ENCODE measurements around the gene VNN1. TPM values are rescaled to one million over a fixed set of nuclear protein-coding genes. Genes with fewer than 3 reads are reported as not detected.
"Not testable (repeated sequence)": the region's sequence is repeated elsewhere in the genome, so short reads cannot be mapped to it uniquely, and the experiment has no call there.

The VNN1 gene
- total RNA-seq, 1 donor from 2014 or later, result not detected

DNA sequence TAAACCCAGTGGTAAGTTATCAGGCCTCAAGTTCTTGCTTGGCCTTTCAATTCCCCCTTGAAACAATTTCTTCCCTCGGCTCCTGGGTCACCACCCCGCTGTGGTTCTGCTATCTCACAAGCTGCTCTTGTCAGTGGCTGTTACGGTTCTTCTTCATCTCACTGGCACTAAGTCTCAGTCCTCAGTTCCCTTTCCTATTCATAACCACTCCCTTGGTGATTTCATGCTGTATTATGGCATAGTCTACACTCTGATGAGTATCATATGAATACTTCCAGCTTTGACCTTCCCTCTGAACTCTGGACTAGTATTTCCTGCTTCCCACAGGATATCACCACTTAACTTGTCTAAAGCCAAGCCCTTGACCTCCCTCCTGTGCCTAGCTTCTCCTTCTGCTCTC lies 62.8 kb downstream of the VNN1 start:
- Mint-ChIP-seq H3K4me1 (ENCODE audit: unreplicated experiment) (peaks cover 6% of the 10 kb centered on the region), H3K27me3 (ENCODE audit: unreplicated experiment) (peaks cover 29% of the 10 kb centered on the region), H3K36me3 (ENCODE audit: unreplicated experiment) (no peaks in the 10 kb centered on the region), H3K27ac (ENCODE audit: unreplicated experiment) (no peak overlapping the region), H3K9me3 (ENCODE audit: unreplicated experiment) (no peaks in the 10 kb centered on the region), H3K4me3 (ENCODE audit: unreplicated experiment) (no peak overlapping the region)
- TF ChIP-seq, protein P1, sequence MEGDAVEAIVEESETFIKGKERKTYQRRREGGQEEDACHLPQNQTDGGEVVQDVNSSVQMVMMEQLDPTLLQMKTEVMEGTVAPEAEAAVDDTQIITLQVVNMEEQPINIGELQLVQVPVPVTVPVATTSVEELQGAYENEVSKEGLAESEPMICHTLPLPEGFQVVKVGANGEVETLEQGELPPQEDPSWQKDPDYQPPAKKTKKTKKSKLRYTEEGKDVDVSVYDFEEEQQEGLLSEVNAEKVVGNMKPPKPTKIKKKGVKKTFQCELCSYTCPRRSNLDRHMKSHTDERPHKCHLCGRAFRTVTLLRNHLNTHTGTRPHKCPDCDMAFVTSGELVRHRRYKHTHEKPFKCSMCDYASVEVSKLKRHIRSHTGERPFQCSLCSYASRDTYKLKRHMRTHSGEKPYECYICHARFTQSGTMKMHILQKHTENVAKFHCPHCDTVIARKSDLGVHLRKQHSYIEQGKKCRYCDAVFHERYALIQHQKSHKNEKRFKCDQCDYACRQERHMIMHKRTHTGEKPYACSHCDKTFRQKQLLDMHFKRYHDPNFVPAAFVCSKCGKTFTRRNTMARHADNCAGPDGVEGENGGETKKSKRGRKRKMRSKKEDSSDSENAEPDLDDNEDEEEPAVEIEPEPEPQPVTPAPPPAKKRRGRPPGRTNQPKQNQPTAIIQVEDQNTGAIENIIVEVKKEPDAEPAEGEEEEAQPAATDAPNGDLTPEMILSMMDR (IDR thresholded peaks at IDR 0.05), result no peak
- DNase-seq (ENCODE audit: extremely low spot score, unreplicated experiment), result no peak

DNA sequence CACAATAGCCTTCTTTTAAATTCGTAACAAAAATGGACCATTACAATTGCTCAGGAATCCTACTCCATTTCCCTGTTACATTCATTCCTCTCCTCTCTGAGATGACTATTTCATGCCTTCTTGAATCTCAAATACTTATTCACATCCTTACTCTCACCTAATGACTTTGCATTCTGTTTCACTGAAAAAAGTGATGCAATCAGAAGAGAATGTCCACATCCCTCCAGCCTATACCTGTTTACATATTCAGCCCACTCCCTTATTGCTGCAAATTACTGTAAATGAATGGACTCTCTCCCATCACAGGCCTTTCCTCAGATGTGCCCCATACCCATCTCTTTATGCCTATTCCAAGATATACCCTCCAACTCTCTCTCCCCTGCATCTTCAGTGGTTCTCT lies 63.4 kb downstream of the VNN1 start:
- H3K27ac Mint-ChIP-seq (ENCODE audit: unreplicated experiment), result no peak overlapping the region
- H3K4me3 Mint-ChIP-seq (ENCODE audit: unreplicated experiment), result no peak overlapping the region
- DNase-seq (ENCODE audit: extremely low spot score, unreplicated experiment), result no peak
- H3K27me3 Mint-ChIP-seq (ENCODE audit: unreplicated experiment), result peaks cover 24% of the 10 kb centered on the region
- H3K4me1 Mint-ChIP-seq (ENCODE audit: unreplicated experiment), result peaks cover 6% of the 10 kb centered on the region
- TF ChIP-seq, protein P1 (IDR thresholded peaks at IDR 0.05), result no peak
- no peaks in the 10 kb centered on the region for H3K9me3 Mint-ChIP-seq (ENCODE audit: unreplicated experiment)
- H3K36me3 Mint-ChIP-seq (ENCODE audit: unreplicated experiment), result no peaks in the 10 kb centered on the region

DNA sequence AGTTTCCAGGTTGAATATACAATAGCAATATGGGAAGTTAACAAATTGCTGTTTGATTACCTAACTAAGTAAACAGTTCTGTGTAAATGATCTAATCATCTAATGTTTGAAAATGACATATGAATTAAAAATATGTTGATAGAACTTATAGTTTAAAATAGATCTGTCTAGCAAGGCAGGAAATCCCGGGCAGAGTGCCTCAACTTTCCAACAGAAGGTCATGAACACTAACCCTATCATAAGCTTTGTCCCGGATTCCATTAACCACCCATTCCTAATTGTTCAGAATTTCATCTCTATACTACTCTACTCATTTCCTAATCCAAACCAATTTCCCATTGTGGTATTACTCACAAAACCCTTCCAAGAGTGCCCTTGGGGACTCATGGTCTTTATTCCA lies 65.0 kb downstream of the VNN1 start:
- H3K9me3 Mint-ChIP-seq (ENCODE audit: unreplicated experiment), result no peaks in the 10 kb centered on the region
- TF ChIP-seq, protein P1 (IDR thresholded peaks at IDR 0.05), result no peak
- H3K4me3 Mint-ChIP-seq (ENCODE audit: unreplicated experiment), result no peak overlapping the region
- no peak for DNase-seq (ENCODE audit: extremely low spot score, unreplicated experiment)
- H3K27me3 Mint-ChIP-seq (ENCODE audit: unreplicated experiment), result peaks cover 16% of the 10 kb centered on the region
- no peaks in the 10 kb centered on the region for H3K36me3 Mint-ChIP-seq (ENCODE audit: unreplicated experiment)
- H3K4me1 Mint-ChIP-seq (ENCODE audit: unreplicated experiment), result peaks cover 6% of the 10 kb centered on the region
- H3K27ac Mint-ChIP-seq (ENCODE audit: unreplicated experiment), result no peak overlapping the region

DNA sequence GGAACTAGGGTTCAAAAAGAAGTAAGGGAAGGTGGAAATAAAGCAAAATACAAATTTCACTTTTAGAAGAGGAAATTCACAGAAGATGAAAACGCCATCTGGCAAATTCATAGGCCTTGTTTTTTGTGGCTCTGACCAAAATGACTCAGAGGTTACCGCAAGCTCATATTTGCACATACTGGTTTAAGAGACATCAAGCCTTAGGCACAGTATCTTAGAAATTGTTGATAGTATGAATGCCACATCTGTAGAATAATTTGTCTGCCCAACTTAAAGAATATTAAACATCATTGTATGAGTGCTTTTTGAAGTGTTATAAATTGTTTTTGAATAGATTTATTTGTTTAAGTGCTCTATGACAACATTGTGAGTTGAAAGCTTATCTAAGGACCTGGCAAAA lies 65.5 kb downstream of the VNN1 start:
- TF ChIP-seq, protein P1 (IDR thresholded peaks at IDR 0.05), result no peak
- H3K36me3 Mint-ChIP-seq (ENCODE audit: unreplicated experiment), result no peaks in the 10 kb centered on the region
- peaks cover 6% of the 10 kb centered on the region for H3K4me1 Mint-ChIP-seq (ENCODE audit: unreplicated experiment)
- H3K27me3 Mint-ChIP-seq (ENCODE audit: unreplicated experiment), result peaks cover 15% of the 10 kb centered on the region
- no peaks in the 10 kb centered on the region for H3K9me3 Mint-ChIP-seq (ENCODE audit: unreplicated experiment)
- H3K4me3 Mint-ChIP-seq (ENCODE audit: unreplicated experiment), result no peak overlapping the region
- no peak overlapping the region for H3K27ac Mint-ChIP-seq (ENCODE audit: unreplicated experiment)
- DNase-seq (ENCODE audit: extremely low spot score, unreplicated experiment), result no peak

DNA sequence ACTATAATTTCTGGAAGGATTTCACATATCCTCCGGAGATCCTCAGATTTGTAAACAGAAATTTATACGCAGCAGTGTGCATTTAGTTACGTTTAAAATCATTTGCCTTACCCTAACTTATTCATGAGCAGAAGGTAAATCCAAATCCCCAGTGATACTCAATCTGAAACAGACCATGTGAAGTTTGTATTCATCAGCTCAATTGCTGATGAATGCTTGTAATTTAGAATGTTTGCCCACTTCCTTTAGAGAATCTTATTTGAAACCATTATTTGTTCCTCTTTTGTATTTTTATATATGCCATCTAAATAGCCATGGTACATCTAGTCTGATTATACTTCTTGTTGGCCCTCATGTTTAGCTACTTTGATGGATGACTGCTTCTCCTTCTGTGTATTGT lies 70.3 kb downstream of the VNN1 start:
- Mint-ChIP-seq H3K27ac (ENCODE audit: unreplicated experiment) (no peak overlapping the region), H3K4me1 (ENCODE audit: unreplicated experiment) (peaks cover 4% of the 10 kb centered on the region), H3K4me3 (ENCODE audit: unreplicated experiment) (no peak overlapping the region), H3K9me3 (ENCODE audit: unreplicated experiment) (no peaks in the 10 kb centered on the region), H3K36me3 (ENCODE audit: unreplicated experiment) (no peaks in the 10 kb centered on the region), H3K27me3 (ENCODE audit: unreplicated experiment) (peaks cover 46% of the 10 kb centered on the region)
- TF ChIP-seq, protein P1 (IDR thresholded peaks at IDR 0.05), result no peak
- no peak for DNase-seq (ENCODE audit: extremely low spot score, unreplicated experiment)

DNA sequence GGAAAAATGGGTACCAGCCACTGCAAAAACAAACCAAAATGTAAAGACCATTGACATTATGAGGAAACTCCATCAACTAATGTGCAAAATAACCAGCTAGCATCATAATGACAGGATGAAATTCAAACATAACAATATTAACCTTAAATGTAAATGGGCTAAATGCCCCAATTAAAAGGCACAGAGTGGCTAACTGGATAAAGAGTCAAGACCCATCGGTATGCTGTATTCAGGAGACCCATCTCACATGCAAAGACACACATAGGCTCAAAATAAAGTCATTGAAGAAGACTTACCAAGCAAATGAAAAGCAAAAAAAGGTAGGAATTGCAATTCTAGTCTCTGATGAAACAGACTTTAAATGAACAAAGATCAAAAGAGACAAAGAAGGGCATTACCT lies 76.7 kb downstream of the VNN1 start:
- not testable (repeated sequence) for H3K27ac Mint-ChIP-seq (ENCODE audit: unreplicated experiment); H3K36me3 Mint-ChIP-seq (ENCODE audit: unreplicated experiment); H3K4me1 Mint-ChIP-seq (ENCODE audit: unreplicated experiment); H3K9me3 Mint-ChIP-seq (ENCODE audit: unreplicated experiment); DNase-seq (ENCODE audit: extremely low spot score, unreplicated experiment); H3K4me3 Mint-ChIP-seq (ENCODE audit: unreplicated experiment)
- peaks cover 75% of the 10 kb centered on the region for H3K27me3 Mint-ChIP-seq (ENCODE audit: unreplicated experiment)

DNA sequence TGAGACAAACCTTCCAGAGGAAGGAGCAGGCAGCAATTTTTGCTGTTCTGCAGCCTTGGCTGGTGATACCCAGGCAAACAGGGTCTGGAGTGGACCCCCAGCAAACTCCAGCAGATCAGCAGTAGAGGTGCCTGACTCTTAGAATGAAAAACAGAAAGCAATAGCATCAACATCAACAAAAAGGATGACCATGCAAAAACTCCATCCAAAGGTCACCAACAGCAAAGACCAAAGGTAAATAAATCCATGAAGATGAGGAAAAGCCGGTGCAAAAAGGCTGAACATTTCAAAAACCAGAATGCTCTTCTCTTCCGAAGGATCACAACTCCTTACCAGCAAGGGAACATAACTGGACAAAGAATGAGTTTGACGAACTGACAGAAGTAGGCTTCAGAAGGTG lies 77.9 kb downstream of the VNN1 start:
- H3K4me1 Mint-ChIP-seq (ENCODE audit: unreplicated experiment); H3K4me3 Mint-ChIP-seq (ENCODE audit: unreplicated experiment); H3K9me3 Mint-ChIP-seq (ENCODE audit: unreplicated experiment); DNase-seq (ENCODE audit: extremely low spot score, unreplicated experiment); H3K27ac Mint-ChIP-seq (ENCODE audit: unreplicated experiment); H3K36me3 Mint-ChIP-seq (ENCODE audit: unreplicated experiment): not testable (repeated sequence)
- peaks cover 70% of the 10 kb centered on the region for H3K27me3 Mint-ChIP-seq (ENCODE audit: unreplicated experiment)

DNA sequence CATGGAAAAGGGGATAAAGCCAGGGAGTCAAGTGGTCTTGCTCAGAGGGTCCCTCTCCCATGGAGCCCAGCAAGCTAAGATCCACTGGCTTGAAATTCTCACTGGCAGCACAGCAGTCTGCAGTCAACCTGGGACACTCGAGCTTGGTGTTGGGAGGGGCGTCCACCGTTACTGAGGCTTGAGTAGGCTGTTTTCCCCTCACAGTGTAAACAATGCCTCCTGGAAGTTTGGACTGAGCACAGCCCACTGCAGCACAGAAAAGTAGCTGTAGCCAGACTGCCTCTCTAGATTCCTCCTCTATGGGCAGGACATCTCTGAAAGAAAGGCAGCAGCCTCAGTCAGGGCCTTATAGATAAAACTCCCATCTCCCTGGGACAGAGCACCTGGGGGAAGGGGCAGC lies 78.6 kb downstream of the VNN1 start:
- peaks cover 73% of the 10 kb centered on the region for H3K27me3 Mint-ChIP-seq (ENCODE audit: unreplicated experiment)
- H3K4me3 Mint-ChIP-seq (ENCODE audit: unreplicated experiment); H3K36me3 Mint-ChIP-seq (ENCODE audit: unreplicated experiment); DNase-seq (ENCODE audit: extremely low spot score, unreplicated experiment); H3K9me3 Mint-ChIP-seq (ENCODE audit: unreplicated experiment); H3K4me1 Mint-ChIP-seq (ENCODE audit: unreplicated experiment); H3K27ac Mint-ChIP-seq (ENCODE audit: unreplicated experiment): not testable (repeated sequence)

Measured in osteocyte (in vitro differentiated cells).